Activated CD8-positive, alpha-beta memory T cell treated with anti-CD3 and anti-CD28 coated beads, Interleukin-2, amount 50 U/mL, for 48 hours (primary cell): Measurements from ENCODE around the gene PLXNA1.

Source experiments
- DNase-seq: peaks from one replicate; pipeline ENCODE4 v3.0.0-alpha.2; 2020

PLXNA1 gene

GRCh38 chr3:126954141-126954842, 28.6 kb upstream of the PLXNA1 start:
- DNase-seq, result no peak

- DNase-seq, result no peak
These were observed 27.7 kb upstream of the PLXNA1 start for GRCh38 chr3:126955004-126955790.

GRCh38 chr3:126956361-126956760, 26.6 kb upstream of the PLXNA1 start:
- no peak for DNase-seq

- no peak for DNase-seq
These were observed 25.9 kb upstream of the PLXNA1 start for GRCh38 chr3:126956866-126957650.

- no peak for DNase-seq
These were observed 24.9 kb upstream of the PLXNA1 start for GRCh38 chr3:126957776-126958637.

GRCh38 chr3:126958638-126959085, 24.3 kb upstream of the PLXNA1 start:
- DNase-seq, result no peak

GRCh38 chr3:126959136-126959920, 23.6 kb upstream of the PLXNA1 start:
- no peak for DNase-seq

GRCh38 chr3:126959921-126960603, 22.9 kb upstream of the PLXNA1 start:
- no peak for DNase-seq

GRCh38 chr3:126960604-126960995, 22.3 kb upstream of the PLXNA1 start:
- no peak for DNase-seq

- DNase-seq, result no peak
These were observed 21.6 kb upstream of the PLXNA1 start for GRCh38 chr3:126961191-126961790.

GRCh38 chr3:126961791-126962461, 21.0 kb upstream of the PLXNA1 start:
- DNase-seq, result no peak

- no peak for DNase-seq
These were observed 20.2 kb upstream of the PLXNA1 start for GRCh38 chr3:126962756-126963155.

GRCh38 chr3:126963261-126964190, 19.4 kb upstream of the PLXNA1 start:
- DNase-seq, result no peak

GRCh38 chr3:126964261-126964660, 18.7 kb upstream of the PLXNA1 start:
- no peak for DNase-seq

GRCh38 chr3:126964950-126965349, 18.0 kb upstream of the PLXNA1 start:
- DNase-seq, result no peak

GRCh38 chr3:126965526-126966080, 17.3 kb upstream of the PLXNA1 start:
- DNase-seq, result no peak

GRCh38 chr3:126967386-126967785, 15.5 kb upstream of the PLXNA1 start:
- no peak for DNase-seq
